H7 (cell line): Measurements from ENCODE around the gene OR1G1. TPM values are rescaled to one million over a fixed set of nuclear protein-coding genes. Genes with fewer than 3 reads are reported as not detected.
"Not testable (repeated sequence)": the region's sequence is repeated elsewhere in the genome, so short reads cannot be mapped to it uniquely, and the experiment has no call there.

Source experiments
- DNase-seq: peaks from one replicate; pipeline ENCODE4 v3.0.0; 2012
- H3K27me3 ChIP-seq: 2 replicates; pipeline ENCODE4 v1.6.0; 2011; ENCODE audit warnings: mild to moderate bottlenecking, low read length; ENCODE audit not compliant: control insufficient read depth, insufficient read depth
- H3K36me3 ChIP-seq: replicated peaks from 2 replicates; pipeline ENCODE4 v1.5.1; 2011; ENCODE audit warnings: low read length; ENCODE audit not compliant: control insufficient read depth, insufficient read depth
- H3K4me3 ChIP-seq: 2 replicates; pipeline ENCODE4 v1.5.1; 2011; ENCODE audit warnings: low read depth, mild to moderate bottlenecking, control low read depth, low read length, moderate library complexity; ENCODE audit not compliant: insufficient read depth
- total RNA-seq: library from RNA; depleted of rRNA; stranded (reverse); fragments of >200 nt; shearing (Covaris generic); gene quantifications from 2 replicates; pipeline ENCODE4 v1.2.3, GENCODE V29; 2014; rRNA removed

OR1G1 gene
- total RNA-seq, result not detected in 2 replicates

GRCh38 chr17:3127451-3127850 is at the start of gene OR1G1:
OR1G1 (minus strand) TSS chr17:3127551; CDS start chr17:3127551, 0 bp downstream.
- no peak within 1 kb of the TSS for H3K4me3 ChIP-seq
- DNase-seq, result no peak
- no peaks in the 10 kb centered on the region for H3K36me3 ChIP-seq
- H3K27me3 ChIP-seq, result no peaks in the 10 kb centered on the region

GRCh38 chr17:3167574-3167973 is 40.2 kb upstream of the OR1G1 start:
- no peak for DNase-seq
- Histone ChIP-seq H3K36me3 (no peaks in the 10 kb centered on the region), H3K27me3 (no peaks in the 10 kb centered on the region), H3K4me3 (no peak overlapping the region)

DNA sequence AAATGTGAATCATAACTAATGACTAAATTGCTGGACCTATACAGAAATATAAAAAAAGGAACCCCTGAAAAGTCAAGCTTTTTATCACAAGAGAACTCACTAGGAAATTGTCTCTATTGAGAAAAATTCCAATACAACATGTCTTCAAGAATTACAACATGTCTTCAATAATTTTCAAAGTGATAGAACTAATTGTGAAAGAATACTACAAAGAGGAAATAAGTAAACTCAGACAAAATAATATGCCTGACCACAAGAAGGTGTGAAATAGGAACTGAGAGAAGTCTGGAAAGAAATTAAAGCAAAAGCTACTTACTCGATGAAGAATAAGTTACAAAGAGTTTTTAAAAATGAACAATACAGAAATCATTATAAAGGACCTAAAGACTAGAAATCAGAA is 29.9 kb upstream of the OR1G1 start:
- H3K36me3 ChIP-seq, result no peaks in the 10 kb centered on the region
- H3K4me3 ChIP-seq, result no peak overlapping the region
- no peaks in the 10 kb centered on the region for H3K27me3 ChIP-seq
- no peak for DNase-seq

- not testable (repeated sequence) for H3K36me3 ChIP-seq, H3K4me3 ChIP-seq, H3K27me3 ChIP-seq, DNase-seq
These were observed 10.1 kb upstream of the OR1G1 start for GRCh38 chr17:3137494-3137893.

- Histone ChIP-seq H3K4me3 (no peak within 1 kb of the TSS), H3K36me3 (no peaks in the 10 kb centered on the region), H3K27me3 (no peaks in the 10 kb centered on the region)
- DNase-seq, result no peak
These were observed 23.0 kb downstream of the OR1G1 start, which contains the start of gene OR1D2 for GRCh38 chr17:3104322-3104721. OR1D2 (minus strand) TSS chr17:3104422; CDS start chr17:3092996, 11,426 bp downstream.

Other genes starting within 250 kb of the OR1G1 start
- gene OR1D5, start 63.9 kb downstream of the OR1G1 start, total RNA-seq, result not detected in 2 replicates
- gene OR1D2, start 23.1 kb downstream of the OR1G1 start, total RNA-seq, result not detected in 2 replicates
- not detected in 2 replicates for gene OR1A2, start 70.0 kb upstream of the OR1G1 start, total RNA-seq
- gene OR1A1, start 80.1 kb upstream of the OR1G1 start, total RNA-seq, result not detected in 2 replicates
- gene OR3A1, start 170.8 kb upstream of the OR1G1 start, total RNA-seq, result not detected in 2 replicates